H1 (cell line): ENCODE data around the gene ADRM1. TPM values are rescaled to one million over a fixed set of nuclear protein-coding genes. Genes with fewer than 3 reads are reported as not detected.

Experiments
- CBX8 ChIP-seq: fragments of 300-800, 300-1000 bp; sonication (generic); IDR thresholded peaks from 2 replicates; pipeline ENCODE4 v1.7.1; 2016; ENCODE audit warnings: low read depth, low read length, borderline replicate concordance
- EP300 ChIP-seq, 2 experiments: IDR thresholded peaks; 1 replicate in 1 of 2; 2 replicates in 1 of 2; pipeline ENCODE4 v1.6.1; 2011 to 2012; ENCODE audit warnings: low read depth in 2 of 2, low read length in 2 of 2, mild to moderate bottlenecking in 2 of 2, borderline replicate concordance in 1 of 2, inconsistent platforms in 1 of 2, moderate library complexity in 1 of 2
- HDAC2 ChIP-seq, 2 experiments: fragments of 300-600 bp in 1 of 2; sonication (generic) in 1 of 2; IDR thresholded peaks; 2 replicates each; pipeline ENCODE4 v1.6.1; 2011 to 2012; ENCODE audit warnings: low read depth in 2 of 2, low read length in 2 of 2, mild to moderate bottlenecking in 2 of 2, moderate library complexity in 2 of 2, borderline replicate concordance in 1 of 2, inconsistent platforms in 1 of 2
- NRF1 ChIP-seq: IDR thresholded peaks from 2 replicates; pipeline ENCODE4 v1.6.1; 2011; ENCODE audit warnings: mild to moderate bottlenecking, low read depth, low read length, improper control_type of control experiment
- polyA plus RNA-seq, 7 experiments: library from polyadenylated mRNA; depleted of rRNA in 3 of 7; stranded (reverse) in 5 of 7; unstranded in 2 of 7; fragments of >200 nt in 5 of 7; fragments of 200-250 nt in 2 of 7; gene quantifications; 1 replicate in 5 of 7; 2 replicates in 1 of 7; 4 replicates in 1 of 7; pipeline versions ENCODE4 v1.2.1 to v1.2.3, GENCODE V29; 2011 to 2013; ENCODE audit warnings: missing spikeins in 2 of 7, mixed read lengths in 2 of 7
- total RNA-seq: library from RNA; stranded (reverse); fragmentation: NEBNext Ultra II Directional; extraction: Animal tissue kit (Norgen Biotek cat#: 25700); gene quantifications from 2 replicates; pipeline ENCODE4 v1.2.1, GENCODE V29; 2021
- TF ChIP-seq, protein P1 (sequence below): IDR thresholded peaks from 2 replicates; pipeline ENCODE4 v1.6.1; 2011; ENCODE audit warnings: low read depth, mild to moderate bottlenecking, low read length; ENCODE audit not compliant: insufficient read depth
- TF ChIP-seq, protein P2 (sequence below): IDR thresholded peaks from 2 replicates; pipeline ENCODE4 v1.6.1; 2012; ENCODE audit warnings: inconsistent platforms
- TF ChIP-seq, protein P3 (sequence below), 3 experiments: IDR thresholded peaks; 1 replicate in 2 of 3; 2 replicates in 1 of 3; pipeline versions ENCODE4 v1.5.1 to v1.6.1; 2011; ENCODE audit warnings: low read length in 3 of 3, mild to moderate bottlenecking in 3 of 3, inconsistent platforms in 2 of 3, low read depth in 1 of 3, moderate library complexity in 1 of 3; ENCODE audit not compliant: insufficient read depth in 1 of 3; ENCODE audit errors: control extremely low read depth in 1 of 3

The ADRM1 gene
- total and polyA plus RNA-seq, 2 of the 8 experiments (the other 6 are each of a cell fraction or from before 2014, with no cell fraction given) = 126 to 214 TPM

DNA sequence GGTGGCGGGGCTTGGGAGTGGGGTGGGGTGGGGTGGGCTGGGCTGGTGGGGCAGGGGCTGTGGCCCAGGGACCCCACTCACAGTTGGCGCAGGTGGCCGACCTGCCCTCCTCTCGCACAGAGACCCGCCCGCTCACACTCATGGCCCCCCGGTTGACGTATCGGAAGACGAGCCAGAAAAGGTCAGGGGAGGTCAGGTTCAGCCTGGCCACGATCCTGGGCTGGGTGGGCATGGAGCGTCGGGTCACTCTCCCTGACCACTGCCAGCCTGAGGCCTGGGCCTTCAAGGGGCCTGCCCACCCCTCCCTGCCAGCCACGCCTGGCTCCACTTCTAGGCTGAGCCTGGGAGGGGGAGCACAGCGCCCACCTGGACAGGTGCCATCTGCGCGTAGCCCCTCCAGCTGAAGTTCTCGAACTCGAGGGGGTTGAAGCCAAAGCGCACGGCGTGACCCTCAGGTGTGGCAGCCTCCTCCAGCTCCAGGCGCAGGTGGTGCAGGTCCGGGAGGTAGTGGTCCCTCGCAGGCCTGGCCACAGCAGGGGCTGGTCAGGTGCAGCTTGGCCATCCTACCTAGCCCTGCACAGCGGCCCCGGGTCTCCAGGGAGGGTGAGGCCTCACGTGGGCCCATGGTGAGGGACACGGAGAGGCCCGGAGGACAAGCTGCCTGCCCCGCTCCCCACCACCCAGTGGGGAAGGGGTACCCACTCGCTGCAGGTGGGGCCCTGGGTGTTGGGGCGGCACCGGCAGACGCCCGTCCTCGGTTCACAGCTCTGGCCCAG, 31.2 kb downstream of the ADRM1 start (continued):
- TF ChIP-seq, protein P1, sequence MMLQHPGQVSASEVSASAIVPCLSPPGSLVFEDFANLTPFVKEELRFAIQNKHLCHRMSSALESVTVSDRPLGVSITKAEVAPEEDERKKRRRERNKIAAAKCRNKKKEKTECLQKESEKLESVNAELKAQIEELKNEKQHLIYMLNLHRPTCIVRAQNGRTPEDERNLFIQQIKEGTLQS = no peak
- TF ChIP-seq, protein P2, sequence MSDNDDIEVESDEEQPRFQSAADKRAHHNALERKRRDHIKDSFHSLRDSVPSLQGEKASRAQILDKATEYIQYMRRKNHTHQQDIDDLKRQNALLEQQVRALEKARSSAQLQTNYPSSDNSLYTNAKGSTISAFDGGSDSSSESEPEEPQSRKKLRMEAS = no peak
- TF ChIP-seq CBX8 (no peak), HDAC2 (IDR thresholded peaks at IDR 0.05; ENCODE audit: borderline replicate concordance in 1 of 2, low read depth in 2 of 2, low read length in 2 of 2) (no peak), EP300 (IDR thresholded peaks at IDR 0.05; ENCODE audit: borderline replicate concordance in 1 of 2, low read depth in 2 of 2, low read length in 2 of 2) (no peak), NRF1 (no peak)
- TF ChIP-seq, protein P3, sequence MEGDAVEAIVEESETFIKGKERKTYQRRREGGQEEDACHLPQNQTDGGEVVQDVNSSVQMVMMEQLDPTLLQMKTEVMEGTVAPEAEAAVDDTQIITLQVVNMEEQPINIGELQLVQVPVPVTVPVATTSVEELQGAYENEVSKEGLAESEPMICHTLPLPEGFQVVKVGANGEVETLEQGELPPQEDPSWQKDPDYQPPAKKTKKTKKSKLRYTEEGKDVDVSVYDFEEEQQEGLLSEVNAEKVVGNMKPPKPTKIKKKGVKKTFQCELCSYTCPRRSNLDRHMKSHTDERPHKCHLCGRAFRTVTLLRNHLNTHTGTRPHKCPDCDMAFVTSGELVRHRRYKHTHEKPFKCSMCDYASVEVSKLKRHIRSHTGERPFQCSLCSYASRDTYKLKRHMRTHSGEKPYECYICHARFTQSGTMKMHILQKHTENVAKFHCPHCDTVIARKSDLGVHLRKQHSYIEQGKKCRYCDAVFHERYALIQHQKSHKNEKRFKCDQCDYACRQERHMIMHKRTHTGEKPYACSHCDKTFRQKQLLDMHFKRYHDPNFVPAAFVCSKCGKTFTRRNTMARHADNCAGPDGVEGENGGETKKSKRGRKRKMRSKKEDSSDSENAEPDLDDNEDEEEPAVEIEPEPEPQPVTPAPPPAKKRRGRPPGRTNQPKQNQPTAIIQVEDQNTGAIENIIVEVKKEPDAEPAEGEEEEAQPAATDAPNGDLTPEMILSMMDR (IDR thresholded peaks at IDR 0.05; ENCODE audit: control extremely low read depth in 1 of 3, insufficient read depth in 1 of 3, low read depth in 1 of 3, low read length in 3 of 3) = no peak
- TF ChIP-seq, all 59 proteins: peak for 0
